NCI-H1694 treated with DMSO at 0.1 percent for 48 hours (cell line): ENCODE data around the gene KRTAP5-2.

Experiments
- DNase-seq: peaks from one replicate; lab custom pipeline; 2025; lab: John Stamatoyannopoulos, UW

KRTAP5-2 gene

DNA sequence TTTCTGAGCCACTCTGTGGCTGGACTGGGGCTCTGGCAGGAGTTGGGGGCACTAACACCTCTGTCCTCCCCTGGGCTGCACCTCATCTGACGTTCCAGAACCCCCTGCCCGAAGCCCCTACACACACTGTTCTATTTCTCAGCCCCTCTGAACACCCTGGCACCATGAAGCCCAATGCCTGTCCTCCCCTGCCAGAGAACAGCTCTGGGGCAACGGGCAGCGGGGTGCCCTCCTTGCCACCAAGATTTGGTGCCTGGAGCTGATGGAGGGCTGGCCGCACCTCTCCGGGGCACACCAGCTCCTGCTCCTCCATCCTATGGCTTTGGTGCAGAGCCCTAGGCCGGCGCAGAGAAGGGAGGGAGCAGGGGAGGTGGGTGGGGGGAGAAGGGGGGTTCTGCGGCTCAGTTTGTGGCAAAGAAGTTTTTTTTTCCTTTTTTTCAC, 42.4 kb downstream of the KRTAP5-2 start:
- no peak for DNase-seq

GRCh38 chr11:1554981-1555712, 42.9 kb downstream of the KRTAP5-2 start:
- no peak for DNase-seq

GRCh38 chr11:1553808-1554594, 44.1 kb downstream of the KRTAP5-2 start:
- no peak for DNase-seq

- DNase-seq, result no peak
Measured at GRCh38 chr11:1549338-1550330, 48.5 kb downstream of the KRTAP5-2 start.

DNA sequence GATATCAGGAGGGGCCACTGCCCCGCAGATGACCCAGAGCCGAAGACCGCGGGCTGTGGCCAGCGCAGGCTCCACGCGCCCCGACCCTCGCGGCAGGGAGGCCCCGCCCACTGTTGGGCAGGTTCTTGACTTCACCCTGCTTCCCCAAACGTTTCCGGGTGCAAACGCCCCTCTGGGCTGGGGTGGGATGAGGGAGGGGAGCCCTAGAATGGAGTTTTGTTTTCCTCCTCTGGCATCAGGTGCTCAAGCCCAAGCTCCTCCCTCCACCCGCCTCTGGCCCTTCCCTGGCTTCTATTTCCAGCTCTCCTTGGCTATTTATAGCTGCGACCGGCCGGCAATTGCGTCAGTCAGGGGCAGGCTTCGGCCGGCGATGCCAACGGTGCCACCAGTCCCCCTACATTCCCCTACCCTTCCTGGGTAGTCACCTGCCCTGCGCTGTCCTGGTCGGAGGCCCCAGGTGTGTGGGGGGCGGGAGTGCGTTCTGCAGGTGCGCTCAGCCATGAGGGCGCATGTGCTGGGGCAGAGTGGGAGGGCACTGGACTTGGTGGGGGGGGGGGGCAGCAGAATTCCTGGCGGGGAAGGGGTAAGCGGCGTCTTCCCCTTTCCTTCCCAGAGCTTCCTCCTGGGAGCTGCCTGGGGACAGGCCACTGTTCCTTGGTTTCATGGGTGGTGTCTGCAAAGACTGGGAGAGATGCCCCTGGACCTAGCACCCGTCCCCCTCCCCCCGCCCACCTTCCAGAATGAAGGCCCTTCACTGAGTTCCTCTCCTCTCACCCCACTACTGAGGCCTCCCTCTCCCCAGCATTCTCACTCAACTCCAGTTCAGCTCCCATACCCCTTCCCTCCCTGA, 49.6 kb downstream of the KRTAP5-2 start:
- DNase-seq, result no peak

- DNase-seq, result no peak
Measured at GRCh38 chr11:1547467-1548098, 50.5 kb downstream of the KRTAP5-2 start.
